Hypothalamus (tissue), 51 donors: Measurements from ENCODE around the gene VAV1.

Experiments
- DNase-seq, 51 donors: peaks; one replicate each; lab custom pipeline; 2025; lab: John Stamatoyannopoulos, UW

Gene VAV1

GRCh38 chr19:6772028-6772865, at the start of gene VAV1:
Gene VAV1, plus strand, starts transcription at chr19:6772708. Its CDS starts 100 bp downstream, at chr19:6772808.
- DNase-seq = peak in 20 of 51 donors; percentile 5 to 40 (median 24)

GRCh38 chr19:6723108-6723618, 49.3 kb upstream of the VAV1 start:
- DNase-seq = no peak

- DNase-seq = peak in 2 of 51 donors; percentile 1 to 29
These were observed 48.8 kb upstream of the VAV1 start for GRCh38 chr19:6723738-6724137.

GRCh38 chr19:6724631-6725492, 47.6 kb upstream of the VAV1 start:
- DNase-seq = no peak

- no peak for DNase-seq
These were observed 46.8 kb upstream of the VAV1 start for GRCh38 chr19:6725513-6726231.

GRCh38 chr19:6728346-6728745, 44.2 kb upstream of the VAV1 start:
- peak in 15 of 51 donors; percentile 5 to 38 (median 18) for DNase-seq

GRCh38 chr19:6729573-6730152, 42.8 kb upstream of the VAV1 start:
- no peak for DNase-seq

GRCh38 chr19:6730153-6730804, 42.2 kb upstream of the VAV1 start:
- peak in 40 of 51 donors; percentile 4 to 76 (median 45) for DNase-seq

GRCh38 chr19:6730941-6731670, 41.4 kb upstream of the VAV1 start:
- DNase-seq = no peak

GRCh38 chr19:6731822-6732221, 40.7 kb upstream of the VAV1 start:
- DNase-seq = no peak

GRCh38 chr19:6732803-6733337, 39.6 kb upstream of the VAV1 start:
- DNase-seq = no peak

GRCh38 chr19:6733338-6734095, 39.0 kb upstream of the VAV1 start:
- no peak for DNase-seq

GRCh38 chr19:6734096-6734696, 38.3 kb upstream of the VAV1 start:
- DNase-seq = no peak

- no peak for DNase-seq
These were observed 37.2 kb upstream of the VAV1 start for GRCh38 chr19:6735181-6735911.

GRCh38 chr19:6736169-6736916, 36.2 kb upstream of the VAV1 start:
- peak in 43 of 51 donors; percentile 10 to 71 (median 45) for DNase-seq

- peak in 5 of 51 donors; percentile 51 to 86 (median 61) for DNase-seq
These were observed 35.6 kb upstream of the VAV1 start for GRCh38 chr19:6736917-6737283.
